ENCODE data around the gene NR6A1.

DNA sequence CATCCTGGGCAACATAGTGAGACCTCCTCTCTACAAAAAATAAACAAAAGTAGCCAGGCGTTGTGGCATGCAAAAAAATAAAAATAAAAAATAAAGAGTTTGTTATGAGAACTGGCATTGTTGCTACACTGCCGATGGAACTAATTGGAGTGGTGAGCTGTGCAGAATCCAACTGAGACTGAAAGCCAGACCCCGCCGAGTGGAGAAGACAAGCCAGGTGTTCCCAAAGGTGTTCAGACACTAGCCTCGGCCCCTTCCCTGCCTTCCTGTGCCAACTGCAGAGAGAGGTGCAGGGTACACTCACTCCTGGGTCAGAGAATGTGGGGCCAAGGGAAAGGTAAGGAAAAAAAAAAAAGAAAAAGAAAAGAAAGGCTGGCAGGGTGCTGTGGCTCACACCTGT lies 44.5 kb upstream of the NR6A1 start:
- TF ChIP-seq, protein P1, sequence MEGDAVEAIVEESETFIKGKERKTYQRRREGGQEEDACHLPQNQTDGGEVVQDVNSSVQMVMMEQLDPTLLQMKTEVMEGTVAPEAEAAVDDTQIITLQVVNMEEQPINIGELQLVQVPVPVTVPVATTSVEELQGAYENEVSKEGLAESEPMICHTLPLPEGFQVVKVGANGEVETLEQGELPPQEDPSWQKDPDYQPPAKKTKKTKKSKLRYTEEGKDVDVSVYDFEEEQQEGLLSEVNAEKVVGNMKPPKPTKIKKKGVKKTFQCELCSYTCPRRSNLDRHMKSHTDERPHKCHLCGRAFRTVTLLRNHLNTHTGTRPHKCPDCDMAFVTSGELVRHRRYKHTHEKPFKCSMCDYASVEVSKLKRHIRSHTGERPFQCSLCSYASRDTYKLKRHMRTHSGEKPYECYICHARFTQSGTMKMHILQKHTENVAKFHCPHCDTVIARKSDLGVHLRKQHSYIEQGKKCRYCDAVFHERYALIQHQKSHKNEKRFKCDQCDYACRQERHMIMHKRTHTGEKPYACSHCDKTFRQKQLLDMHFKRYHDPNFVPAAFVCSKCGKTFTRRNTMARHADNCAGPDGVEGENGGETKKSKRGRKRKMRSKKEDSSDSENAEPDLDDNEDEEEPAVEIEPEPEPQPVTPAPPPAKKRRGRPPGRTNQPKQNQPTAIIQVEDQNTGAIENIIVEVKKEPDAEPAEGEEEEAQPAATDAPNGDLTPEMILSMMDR (IDR thresholded peaks at IDR 0.05) = no peak
- TF ChIP-seq POLR2A (IDR thresholded peaks at IDR 0.05) = no peak
